Measurements from ENCODE around the gene PRAC2. TPM values are rescaled to one million over a fixed set of nuclear protein-coding genes. Genes with fewer than 3 reads are reported as not detected.

The PRAC2 gene
- total RNA-seq, 2 experiments from 2014 or later = not detected

DNA sequence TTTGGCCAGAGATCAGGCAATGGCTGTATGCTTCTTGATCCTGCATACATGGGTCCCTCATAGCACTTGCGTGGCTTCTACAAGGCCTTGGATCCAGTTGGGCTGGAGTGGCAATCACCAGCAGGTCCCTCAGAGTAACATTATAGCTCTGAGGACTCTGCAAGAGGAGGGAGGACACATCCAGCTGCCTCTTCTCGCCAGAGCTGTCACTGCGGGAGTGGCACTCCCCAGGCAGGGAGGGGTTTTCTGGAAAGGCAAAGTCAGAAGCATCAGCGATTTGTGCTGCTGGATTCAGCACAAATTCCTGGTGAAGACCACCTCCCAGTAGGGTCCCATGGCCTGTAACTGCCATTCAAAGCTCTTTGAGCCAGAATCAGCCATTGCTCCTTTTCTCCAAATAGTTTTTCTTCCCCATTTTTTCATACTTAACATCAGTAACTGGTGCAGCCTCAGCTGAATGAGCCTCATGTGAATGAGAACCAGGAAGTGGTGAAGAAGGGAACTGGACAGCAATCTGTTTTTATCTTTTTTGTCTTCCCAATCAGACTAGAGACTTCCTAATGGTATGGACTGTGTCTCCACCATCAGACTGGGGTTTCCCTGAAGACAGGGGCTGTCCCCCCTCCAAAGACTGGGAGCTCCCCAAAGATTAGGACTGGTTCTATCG, 46.2 kb downstream of the PRAC2 start:
- DNase-seq (no peak), ATAC-seq (no peak)
- no peak overlapping the region for H3K27ac Mint-ChIP-seq
- H3K9me3 Mint-ChIP-seq (ENCODE audit: insufficient read depth) = no peaks in the 10 kb centered on the region
- CTCF ChIA-PET = interaction anchor here (0.6 to 2.9 kb wide), 5 partner anchors 35 to 110 kb away, joined by 3 to 14 read pairs (median 3); no protein-coding TSS in a partner anchor
- H3K4me1 Mint-ChIP-seq (ENCODE audit: low read depth) = peaks cover 5% of the 10 kb centered on the region
- no peak overlapping the region for H3K4me3 Mint-ChIP-seq
- POLR2A ChIA-PET = no interaction called here
- peaks cover 37% of the 10 kb centered on the region for H3K27me3 Mint-ChIP-seq (ENCODE audit: low read depth)
- H3K36me3 Mint-ChIP-seq (ENCODE audit: low read depth) = no peaks in the 10 kb centered on the region

DNA sequence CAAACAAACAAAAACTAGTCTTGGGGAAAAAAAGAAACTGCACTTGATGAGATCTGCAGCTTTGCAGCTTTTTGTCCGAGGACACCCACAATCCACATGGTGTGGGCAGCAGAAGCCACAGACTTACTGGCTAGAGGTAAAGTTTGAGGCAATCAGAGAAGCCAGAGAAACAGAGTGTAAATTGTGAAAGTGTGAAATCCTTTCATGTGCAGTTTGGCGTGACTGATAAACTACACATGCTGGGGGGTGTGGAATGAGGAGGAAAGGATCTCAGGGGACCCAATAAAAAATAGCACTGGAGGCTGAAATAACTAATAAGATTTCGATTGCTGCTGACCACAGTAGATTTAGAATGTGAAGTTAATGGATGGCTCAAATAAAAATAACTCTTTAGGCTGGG, 48.0 kb downstream of the PRAC2 start:
- H3K9me3 Mint-ChIP-seq (ENCODE audit: insufficient read depth) = no peaks in the 10 kb centered on the region
- DNase-seq = no peak
- no peak overlapping the region for H3K4me3 Mint-ChIP-seq
- ChIA-PET CTCF (interaction anchor here (2.9 kb wide), 1 partner anchor 92 kb away, joined by 14 read pairs; no protein-coding TSS in a partner anchor), POLR2A (no interaction called here)
- no peaks in the 10 kb centered on the region for H3K36me3 Mint-ChIP-seq (ENCODE audit: low read depth)
- peaks cover 38% of the 10 kb centered on the region for H3K27me3 Mint-ChIP-seq (ENCODE audit: low read depth)
- H3K27ac Mint-ChIP-seq = no peak overlapping the region
- peaks cover 5% of the 10 kb centered on the region for H3K4me1 Mint-ChIP-seq (ENCODE audit: low read depth)
- ATAC-seq = no peak

DNA sequence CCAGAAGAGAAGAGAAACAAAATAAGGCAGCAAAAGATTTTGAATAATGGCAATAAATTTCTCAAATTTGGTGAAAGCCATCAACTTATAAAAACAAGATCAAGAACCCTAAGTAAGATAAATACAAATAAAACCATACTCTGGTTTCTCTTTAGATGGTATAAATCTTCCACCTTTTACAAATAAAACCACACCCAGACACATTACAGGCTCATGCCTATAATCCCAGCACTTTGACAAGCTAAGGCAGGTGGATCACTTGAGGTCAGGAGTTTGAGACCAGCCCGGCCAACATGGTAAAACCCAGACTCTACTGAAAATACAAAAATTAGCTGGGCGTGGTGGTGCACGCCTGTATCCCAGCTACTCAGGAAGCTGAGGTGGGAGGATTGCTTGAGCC, 50.3 kb downstream of the PRAC2 start:
- Mint-ChIP-seq H3K27ac (no peak overlapping the region), H3K4me1 (ENCODE audit: low read depth) (peaks cover 5% of the 10 kb centered on the region), H3K36me3 (ENCODE audit: low read depth) (no peaks in the 10 kb centered on the region), H3K4me3 (no peak overlapping the region), H3K9me3 (ENCODE audit: insufficient read depth) (no peaks in the 10 kb centered on the region), H3K27me3 (ENCODE audit: low read depth) (peaks cover 32% of the 10 kb centered on the region)
- ATAC-seq (no peak), DNase-seq (no peak)
- ChIA-PET POLR2A (no interaction called here), CTCF (interaction anchor here (1.1 kb wide), 1 partner anchor 111 kb away, joined by 4 read pairs; no protein-coding TSS in a partner anchor)

Small RNAs within 50 kb of the gene (microRNA-seq; reads per million reads assigned to microRNA genes)
- gene MIR3185 = not detected

Other genes starting within 250 kb of the PRAC2 start
- not detected for gene HOXB1, start 192.2 kb upstream of the PRAC2 start, total RNA-seq
- 10 to 100 TPM; 15.7 to 17.7 TPM for gene HOXB2, start 178.1 kb upstream of the PRAC2 start, total RNA-seq
- gene HOXB4, start 144.8 kb upstream of the PRAC2 start, total RNA-seq = 1 to 10 TPM; 5.7 to 6.1 TPM
- 10 to 100 TPM in 1 of 2 experiments, 1 to 10 TPM in 1; 8.2 to 10.3 TPM for gene HOXB3, start 132.9 kb upstream of the PRAC2 start, total RNA-seq
- gene HOXB5, start 129.4 kb upstream of the PRAC2 start, total RNA-seq = not detected
- not detected for gene HOXB6, start 118.2 kb upstream of the PRAC2 start, total RNA-seq
- under 1 TPM; 0.87 to 0.91 TPM for gene HOXB7, start 112.2 kb upstream of the PRAC2 start, total RNA-seq
- not detected for gene HOXB8, start 107.9 kb upstream of the PRAC2 start, total RNA-seq
- under 1 TPM; 0.37 to 0.65 TPM for gene HOXB9, start 96.8 kb upstream of the PRAC2 start, total RNA-seq
- not detected for gene PRAC1, start 667 bp upstream of the PRAC2 start, total RNA-seq
- gene HOXB13, start 5.6 kb downstream of the PRAC2 start, total RNA-seq = not detected
- gene TTLL6, start 94.0 kb downstream of the PRAC2 start, total RNA-seq = not detected
- 100 to 1,000 TPM; 152 to 167 TPM for gene CALCOCO2, start 107.8 kb downstream of the PRAC2 start, total RNA-seq
- gene ATP5MC1, start 169.6 kb downstream of the PRAC2 start, total RNA-seq = 100 to 1,000 TPM in 1 of 2 experiments, 10 to 100 TPM in 1; 96.7 to 100 TPM
- gene UBE2Z, start 185.2 kb downstream of the PRAC2 start, total RNA-seq = 10 to 100 TPM; 61.8 to 62.4 TPM
- gene SNF8, start 221.7 kb downstream of the PRAC2 start, total RNA-seq = 100 to 1,000 TPM; 124 to 125 TPM
- not detected for gene GIP, start 245.4 kb downstream of the PRAC2 start, total RNA-seq

Data from activated CD8-positive, alpha-beta T cell treated with anti-CD3 and anti-CD28 coated beads, Interleukin-2, amount 10 ng/mL, durations not matched to agents 7 days and 5 days (primary cell).